Measurements from ENCODE around the gene ECEL1.
A peak's percentile ranks its signal among the peaks of the same experiment; 100 is the strongest.

The ECEL1 gene

GRCh38 chr2:232522623-232523401, 35.2 kb upstream of the ECEL1 start:
- DNase-seq (ENCODE audit: low spot score), result no peak

- DNase-seq (ENCODE audit: low spot score), result peak; percentile 54
Observed at GRCh38 chr2:232521959-232522622, 34.5 kb upstream of the ECEL1 start.

GRCh38 chr2:232521098-232521497, 33.5 kb upstream of the ECEL1 start:
- DNase-seq (ENCODE audit: low spot score), result no peak

GRCh38 chr2:232520489-232520888, 32.9 kb upstream of the ECEL1 start:
- no peak for DNase-seq (ENCODE audit: low spot score)

- no peak for DNase-seq (ENCODE audit: low spot score)
Observed at GRCh38 chr2:232519581-232520438, 32.2 kb upstream of the ECEL1 start, which contains the start of gene PRSS56. TSS of gene PRSS56 (plus strand) at chr2:232520388. CDS start at chr2:232520599, 211 bp downstream.

- no peak for DNase-seq (ENCODE audit: low spot score)
Observed at GRCh38 chr2:232518844-232519243, 31.2 kb upstream of the ECEL1 start.

- DNase-seq (ENCODE audit: low spot score), result no peak
Observed at GRCh38 chr2:232516551-232516950, 28.9 kb upstream of the ECEL1 start.

- no peak for DNase-seq (ENCODE audit: low spot score)
Observed at GRCh38 chr2:232515639-232516038, 28.0 kb upstream of the ECEL1 start.

- DNase-seq (ENCODE audit: low spot score), result no peak
Observed at GRCh38 chr2:232513353-232513752, 25.7 kb upstream of the ECEL1 start.

- DNase-seq (ENCODE audit: low spot score), result no peak
Observed at GRCh38 chr2:232512602-232513001, 25.0 kb upstream of the ECEL1 start.

GRCh38 chr2:232511336-232511890, 23.8 kb upstream of the ECEL1 start:
- no peak for DNase-seq (ENCODE audit: low spot score)

- DNase-seq (ENCODE audit: low spot score), result no peak
Observed at GRCh38 chr2:232508251-232508650, 20.6 kb upstream of the ECEL1 start.

- DNase-seq (ENCODE audit: low spot score), result no peak
Observed at GRCh38 chr2:232506709-232507108, 19.1 kb upstream of the ECEL1 start.

- no peak for DNase-seq (ENCODE audit: low spot score)
Observed at GRCh38 chr2:232505856-232506255, 18.2 kb upstream of the ECEL1 start.

- DNase-seq (ENCODE audit: low spot score), result no peak
Observed at GRCh38 chr2:232504438-232504837, 16.8 kb upstream of the ECEL1 start.

GRCh38 chr2:232503809-232504323, 16.2 kb upstream of the ECEL1 start:
- DNase-seq (ENCODE audit: low spot score), result no peak

GRCh38 chr2:232502911-232503808, 15.5 kb upstream of the ECEL1 start:
- DNase-seq (ENCODE audit: low spot score), result no peak

GRCh38 chr2:232502511-232502910, 14.9 kb upstream of the ECEL1 start:
- no peak for DNase-seq (ENCODE audit: low spot score)

GRCh38 chr2:232501794-232502390, 14.3 kb upstream of the ECEL1 start:
- DNase-seq (ENCODE audit: low spot score), result no peak

GRCh38 chr2:232501331-232501771, 13.7 kb upstream of the ECEL1 start:
- no peak for DNase-seq (ENCODE audit: low spot score)
